HUES64 (cell line): ENCODE data around the gene TNS3.

Source experiments
- H3K27ac ChIP-seq: 2 replicates; pipeline ENCODE4 v1.7.0; 2013; ENCODE audit warnings: low read depth, low read length, inconsistent platforms
- H3K27me3 ChIP-seq: 2 replicates; pipeline ENCODE4 v1.6.1; 2013; ENCODE audit warnings: mild to moderate bottlenecking, low read length; ENCODE audit not compliant: insufficient read depth
- H3K36me3 ChIP-seq: 2 replicates; pipeline ENCODE4 v1.6.1; 2013; ENCODE audit warnings: mild to moderate bottlenecking, low read length; ENCODE audit not compliant: insufficient read depth
- H3K4me1 ChIP-seq: 2 replicates; pipeline ENCODE4 v1.6.1; 2013; ENCODE audit warnings: mild to moderate bottlenecking, low read length, moderate library complexity; ENCODE audit not compliant: insufficient read depth
- H3K4me3 ChIP-seq: 2 replicates; pipeline ENCODE4 v1.5.1; 2013; ENCODE audit warnings: mild to moderate bottlenecking, low read length, moderate library complexity
- H3K9ac ChIP-seq: 2 replicates; pipeline ENCODE4 v1.6.1; 2013; ENCODE audit warnings: mild to moderate bottlenecking, low read depth, low read length
- H3K9me3 ChIP-seq: 2 replicates; pipeline ENCODE4 v1.6.1; 2013; ENCODE audit warnings: low read depth, low read length; ENCODE audit not compliant: insufficient read depth
- WGBS: fragments of 150-250, 120-280 bp; methylation state at CpG from one replicate; pipeline ENCODE4 v1.1.7; 2013; ENCODE audit warnings: missing lambda C conversion rate; 5-methylcytosine and 5-hydroxymethylcytosine counted together

TNS3 gene

DNA sequence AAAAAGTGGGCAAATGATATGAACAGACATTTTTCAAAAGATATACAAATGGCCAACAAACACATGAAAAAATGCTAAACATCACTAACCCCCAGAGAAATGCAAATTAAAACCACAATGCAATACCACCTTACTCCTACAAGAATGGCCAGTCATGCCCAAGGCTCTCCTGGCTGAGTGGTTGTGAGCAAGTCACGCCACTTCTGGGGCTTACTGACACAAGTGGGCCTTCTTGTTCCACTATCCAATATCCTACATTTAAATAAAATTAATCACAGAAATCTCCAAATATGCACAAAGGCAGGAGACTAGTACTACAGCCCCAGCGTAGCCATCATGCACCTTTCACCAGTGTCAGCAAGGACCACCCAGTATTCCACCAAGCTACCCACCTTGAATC is 181.9 kb downstream of the TNS3 start:
- Histone ChIP-seq H3K36me3 (peaks cover 29% of the 10 kb centered on the region), H3K9ac (no peak overlapping the region), H3K9me3 (no peaks in the 10 kb centered on the region), H3K4me3 (no peak overlapping the region), H3K4me1 (no peaks in the 10 kb centered on the region), H3K27ac (no peak overlapping the region), H3K27me3 (no peaks in the 10 kb centered on the region)
- WGBS = 93% methylated on average over 2 of the region's 2 CpGs

DNA sequence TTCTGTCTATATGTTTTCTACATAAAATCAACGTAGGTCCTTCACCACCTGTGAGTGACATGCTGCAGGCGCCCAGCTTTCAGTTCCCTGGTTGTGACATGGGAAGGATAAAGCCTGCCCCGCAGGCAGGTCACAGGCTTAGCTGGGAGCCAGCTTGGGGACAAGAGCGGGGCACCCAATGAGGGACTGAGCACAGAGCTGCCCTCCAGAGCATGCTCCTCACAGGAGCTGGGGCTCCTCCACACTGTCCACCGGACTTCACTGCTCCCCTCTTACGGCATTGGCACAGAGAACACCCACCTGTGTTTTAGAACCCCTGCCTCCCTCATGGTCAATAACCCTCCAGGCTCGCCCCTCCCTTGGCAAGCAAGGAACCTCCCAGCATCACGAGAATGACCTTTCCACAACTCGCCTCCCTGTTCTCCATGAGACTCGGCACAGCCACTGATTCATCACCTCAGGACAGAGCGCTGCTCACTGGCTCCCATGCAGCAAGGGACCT is 187.1 kb downstream of the TNS3 start:
- Histone ChIP-seq H3K27me3 (no peaks in the 10 kb centered on the region), H3K9me3 (no peaks in the 10 kb centered on the region), H3K4me1 (no peaks in the 10 kb centered on the region), H3K36me3 (peaks cover 34% of the 10 kb centered on the region), H3K4me3 (no peak overlapping the region), H3K9ac (no peak overlapping the region), H3K27ac (no peak overlapping the region)
- 94% methylated on average over 11 of the region's 11 CpGs for WGBS

DNA sequence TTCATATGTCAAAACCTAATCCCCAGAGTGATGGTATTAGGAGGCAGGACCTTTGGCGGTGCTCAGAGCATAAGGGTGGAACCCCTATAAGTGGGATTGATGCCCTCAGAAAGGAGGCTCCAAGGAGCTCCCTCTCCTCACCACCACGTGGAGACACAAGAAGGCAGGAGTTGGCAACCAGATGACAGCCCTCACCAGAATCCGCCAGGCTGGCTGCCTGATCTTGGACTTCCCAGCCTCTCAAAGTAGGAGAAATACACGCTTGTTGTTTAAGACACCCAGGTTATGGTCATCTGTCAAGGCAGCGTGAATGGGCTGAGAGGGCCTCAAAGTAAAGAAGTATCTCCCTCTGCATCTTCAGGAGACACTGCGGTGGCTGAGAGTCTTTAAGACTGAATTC is 187.7 kb downstream of the TNS3 start:
- Histone ChIP-seq H3K4me1 (no peaks in the 10 kb centered on the region), H3K9me3 (no peaks in the 10 kb centered on the region), H3K36me3 (peaks cover 34% of the 10 kb centered on the region), H3K27ac (no peak overlapping the region), H3K4me3 (no peak overlapping the region), H3K9ac (no peak overlapping the region), H3K27me3 (no peaks in the 10 kb centered on the region)
- WGBS = 94% methylated on average over 6 of the region's 6 CpGs

DNA sequence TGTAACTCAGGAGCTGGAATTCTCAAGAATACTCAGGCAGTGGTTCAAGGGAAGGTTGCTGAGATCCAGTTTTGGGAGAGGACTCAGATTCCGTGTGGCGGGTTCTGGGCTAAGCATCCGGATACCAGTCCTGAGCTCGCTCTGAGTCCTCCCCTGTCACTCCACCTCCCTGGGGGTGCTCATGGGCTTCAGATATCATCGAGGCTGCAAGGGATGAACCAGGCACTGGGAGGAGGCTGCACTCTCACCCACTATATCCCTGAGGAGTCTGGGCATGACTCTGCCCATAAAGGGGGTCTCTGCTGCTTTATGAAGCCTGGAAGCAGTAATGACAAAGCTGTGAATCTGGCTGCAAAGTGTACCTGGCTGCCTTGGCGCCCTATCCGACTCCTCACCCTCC is 188.5 kb downstream of the TNS3 start:
- no peak overlapping the region for H3K27ac ChIP-seq
- 94% methylated on average over 7 of the region's 7 CpGs for WGBS
- H3K9ac ChIP-seq = no peak overlapping the region
- no peaks in the 10 kb centered on the region for H3K27me3 ChIP-seq
- H3K9me3 ChIP-seq = no peaks in the 10 kb centered on the region
- H3K4me1 ChIP-seq = no peaks in the 10 kb centered on the region
- H3K4me3 ChIP-seq = no peak overlapping the region
- H3K36me3 ChIP-seq = peaks cover 34% of the 10 kb centered on the region

DNA sequence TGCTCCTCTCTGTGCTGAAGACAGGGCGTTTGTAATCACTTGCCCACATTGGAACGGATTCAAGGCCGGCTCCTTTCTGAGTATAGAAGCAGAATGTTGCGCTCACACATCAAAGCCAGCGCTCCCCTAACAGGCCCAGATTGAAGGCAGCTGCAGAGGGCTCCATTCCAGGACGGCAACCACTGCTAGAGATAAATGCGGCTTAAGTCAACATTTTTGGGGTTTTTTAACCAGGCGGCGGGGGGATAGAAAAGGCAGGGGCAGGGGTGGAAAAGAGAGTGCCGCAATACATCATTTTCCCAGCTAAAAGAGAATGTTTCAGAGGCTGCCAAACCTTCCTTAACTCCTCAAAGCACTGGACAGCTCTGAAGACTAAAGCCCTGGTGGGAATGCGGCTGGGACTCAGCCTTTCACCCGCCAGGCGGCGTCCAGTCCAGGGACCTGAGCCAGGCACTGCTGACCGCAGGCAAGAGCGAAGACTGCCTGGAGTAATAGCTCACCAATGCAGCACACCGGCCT is 189.6 kb downstream of the TNS3 start:
- Histone ChIP-seq H3K27ac (no peak overlapping the region), H3K27me3 (no peaks in the 10 kb centered on the region)
- 95% methylated on average over 17 of the region's 17 CpGs for WGBS

DNA sequence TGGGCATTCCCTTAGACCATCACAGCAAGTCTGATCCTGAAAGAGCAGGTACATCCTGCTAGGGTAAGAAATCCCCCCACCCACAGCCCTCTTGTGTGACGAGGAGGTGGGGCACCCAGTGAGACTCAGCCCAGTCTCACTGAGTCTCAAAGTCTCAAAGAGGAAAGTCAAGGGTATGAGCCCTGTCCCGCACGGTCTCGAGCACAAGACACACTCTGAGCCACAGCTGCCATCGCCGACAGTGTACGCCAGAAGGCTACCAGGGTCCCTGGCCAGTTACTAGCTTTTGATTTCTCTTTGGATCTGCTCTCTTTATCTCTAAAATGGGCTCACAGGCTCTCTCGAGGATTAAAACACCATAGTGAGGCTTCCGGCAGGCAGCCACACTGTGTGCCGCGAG is 190.2 kb downstream of the TNS3 start:
- Histone ChIP-seq H3K4me3 (no peak overlapping the region), H3K27ac (no peak overlapping the region), H3K9me3 (no peaks in the 10 kb centered on the region), H3K27me3 (no peaks in the 10 kb centered on the region), H3K36me3 (peaks cover 30% of the 10 kb centered on the region), H3K9ac (no peak overlapping the region), H3K4me1 (no peaks in the 10 kb centered on the region)
- WGBS = 96% methylated on average over 11 of the region's 11 CpGs

More for the DNA sequence above, 189.6 kb downstream of the TNS3 start:
- Histone ChIP-seq H3K4me3 (no peak overlapping the region), H3K36me3 (peaks cover 34% of the 10 kb centered on the region), H3K4me1 (no peaks in the 10 kb centered on the region), H3K9ac (no peak overlapping the region), H3K9me3 (no peaks in the 10 kb centered on the region)

DNA sequence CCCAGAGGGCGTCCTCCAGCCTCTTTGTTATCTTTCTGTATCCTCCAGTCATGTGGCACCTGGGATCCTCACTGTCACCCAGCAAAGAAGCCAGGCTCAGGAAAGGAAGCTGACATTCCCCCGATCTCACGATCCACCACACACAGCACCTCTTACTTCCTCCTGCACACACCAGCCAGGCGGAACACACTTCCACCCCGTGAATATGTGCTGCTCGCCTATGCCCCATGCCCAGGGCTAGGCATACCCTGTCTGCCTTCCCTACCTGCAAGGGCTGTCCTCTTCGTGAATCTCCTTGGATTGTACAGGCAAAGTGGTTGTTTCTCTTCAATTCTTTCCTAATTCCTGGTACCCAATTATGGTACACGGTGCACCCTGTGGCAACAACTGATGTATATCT is 191.0 kb downstream of the TNS3 start:
- Histone ChIP-seq H3K9ac (no peak overlapping the region), H3K27ac (no peak overlapping the region), H3K4me3 (no peak overlapping the region), H3K36me3 (peaks cover 22% of the 10 kb centered on the region), H3K4me1 (no peaks in the 10 kb centered on the region), H3K27me3 (no peaks in the 10 kb centered on the region), H3K9me3 (no peaks in the 10 kb centered on the region)
- WGBS = 96% methylated on average over 8 of the region's 8 CpGs

DNA sequence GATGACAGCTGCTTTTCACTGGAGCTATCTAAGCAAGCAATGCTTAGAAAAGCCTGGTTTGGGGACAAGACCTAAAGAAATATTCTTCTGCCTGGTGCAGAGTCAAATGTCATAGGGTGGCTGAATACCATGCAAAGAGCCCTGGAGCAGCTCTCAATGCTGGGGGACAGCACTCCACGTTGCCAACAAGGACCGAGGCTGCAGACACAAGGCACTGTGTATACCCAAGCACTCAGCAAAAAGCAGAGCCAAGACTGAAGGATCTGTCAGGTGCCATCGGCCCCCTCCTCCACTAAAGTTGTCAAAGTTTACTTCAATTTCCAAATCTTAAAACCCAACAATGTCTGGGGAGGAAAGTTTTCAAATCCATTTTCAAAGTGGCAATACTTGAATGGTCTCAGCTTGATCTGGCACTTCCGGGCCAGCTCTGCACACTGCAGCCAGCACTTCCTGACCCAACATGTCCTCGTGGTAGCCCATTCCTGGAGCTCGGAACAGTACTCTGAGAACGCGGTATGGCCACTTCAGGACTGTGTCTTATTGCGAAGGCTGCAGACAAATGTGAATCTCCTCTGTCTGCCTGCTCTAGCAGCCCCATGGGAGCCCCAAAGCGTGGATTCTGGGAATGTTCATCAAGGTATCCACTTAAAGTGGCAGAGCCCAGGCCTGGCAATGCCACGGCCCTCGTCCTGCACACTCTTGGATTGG is 191.8 kb downstream of the TNS3 start:
- Histone ChIP-seq H3K36me3 (peaks cover 14% of the 10 kb centered on the region), H3K4me3 (no peak overlapping the region), H3K27ac (no peak overlapping the region), H3K9ac (no peak overlapping the region), H3K27me3 (no peaks in the 10 kb centered on the region), H3K9me3 (no peaks in the 10 kb centered on the region), H3K4me1 (no peaks in the 10 kb centered on the region)
- WGBS = 78% methylated on average over 12 of the region's 12 CpGs

DNA sequence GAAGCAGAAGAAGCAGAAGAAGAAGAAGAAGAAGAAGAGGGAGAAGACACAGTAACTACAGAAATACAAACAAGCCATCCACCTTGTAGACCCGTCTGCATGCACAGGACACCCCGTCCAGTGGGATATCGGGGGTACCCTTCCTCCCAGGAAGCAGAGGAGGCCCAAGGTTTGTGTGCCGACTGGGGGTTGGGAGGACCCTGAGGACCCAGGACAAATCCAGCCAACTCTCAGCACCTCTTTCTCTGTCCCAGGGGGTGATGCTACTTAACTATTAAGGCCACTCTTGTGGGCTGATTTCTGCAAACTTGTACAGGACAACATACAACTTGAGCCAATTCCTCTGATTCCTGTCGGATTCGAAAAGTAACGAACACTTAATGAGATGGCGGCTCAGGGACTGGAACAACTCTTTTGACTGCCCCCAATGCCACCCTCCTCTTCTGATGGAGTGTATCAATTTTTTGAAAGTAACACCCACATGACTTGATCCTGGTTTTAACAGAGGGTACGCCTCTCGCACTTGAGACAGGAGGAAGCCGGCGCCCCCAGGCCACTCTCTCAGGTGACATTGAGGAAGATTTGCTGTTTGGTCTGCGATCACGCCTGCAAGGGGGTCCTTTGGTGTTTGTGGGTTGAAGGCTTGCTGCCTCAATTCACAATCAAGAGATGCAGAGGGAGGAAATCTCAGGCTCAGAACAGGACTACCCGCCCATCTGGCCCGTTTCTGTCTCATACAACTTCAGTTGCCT is 192.6 kb downstream of the TNS3 start:
- H3K27ac ChIP-seq = no peak overlapping the region
- H3K4me3 ChIP-seq = no peak overlapping the region
- WGBS = 96% methylated on average over 16 of the region's 16 CpGs
- no peaks in the 10 kb centered on the region for H3K9me3 ChIP-seq
- no peaks in the 10 kb centered on the region for H3K27me3 ChIP-seq
- H3K36me3 ChIP-seq = peaks cover 7% of the 10 kb centered on the region; the same call in 1 of the 2 replicates
- H3K4me1 ChIP-seq = no peaks in the 10 kb centered on the region
- no peak overlapping the region for H3K9ac ChIP-seq

DNA sequence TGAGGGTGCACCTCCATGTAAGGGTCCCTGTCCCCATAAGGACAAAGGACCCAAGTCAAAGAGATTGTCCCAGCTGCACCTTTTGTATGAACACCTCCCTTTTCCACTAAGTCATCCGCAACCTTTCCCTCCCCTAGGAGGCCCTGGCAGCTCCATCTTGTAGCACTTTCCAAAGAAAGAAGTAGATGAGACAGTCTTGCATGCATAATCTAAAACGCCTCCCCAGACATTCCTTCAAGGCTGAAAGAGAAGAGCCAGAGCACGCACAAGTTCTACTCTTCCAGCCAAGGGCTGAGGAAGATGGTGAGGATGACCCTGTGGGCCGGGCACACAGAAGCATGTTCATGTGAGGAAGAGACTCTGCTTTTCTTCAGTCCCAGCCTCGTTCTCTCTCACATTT is 194.4 kb downstream of the TNS3 start:
- H3K4me1 ChIP-seq = no peaks in the 10 kb centered on the region
- H3K27ac ChIP-seq = no peak overlapping the region
- no peak overlapping the region for H3K4me3 ChIP-seq
- WGBS = 98% methylated on average over 5 of the region's 5 CpGs
- H3K36me3 ChIP-seq = peaks cover 7% of the 10 kb centered on the region; the same call in 1 of the 2 replicates
- no peak overlapping the region for H3K9ac ChIP-seq
- H3K27me3 ChIP-seq = no peaks in the 10 kb centered on the region
- no peaks in the 10 kb centered on the region for H3K9me3 ChIP-seq

DNA sequence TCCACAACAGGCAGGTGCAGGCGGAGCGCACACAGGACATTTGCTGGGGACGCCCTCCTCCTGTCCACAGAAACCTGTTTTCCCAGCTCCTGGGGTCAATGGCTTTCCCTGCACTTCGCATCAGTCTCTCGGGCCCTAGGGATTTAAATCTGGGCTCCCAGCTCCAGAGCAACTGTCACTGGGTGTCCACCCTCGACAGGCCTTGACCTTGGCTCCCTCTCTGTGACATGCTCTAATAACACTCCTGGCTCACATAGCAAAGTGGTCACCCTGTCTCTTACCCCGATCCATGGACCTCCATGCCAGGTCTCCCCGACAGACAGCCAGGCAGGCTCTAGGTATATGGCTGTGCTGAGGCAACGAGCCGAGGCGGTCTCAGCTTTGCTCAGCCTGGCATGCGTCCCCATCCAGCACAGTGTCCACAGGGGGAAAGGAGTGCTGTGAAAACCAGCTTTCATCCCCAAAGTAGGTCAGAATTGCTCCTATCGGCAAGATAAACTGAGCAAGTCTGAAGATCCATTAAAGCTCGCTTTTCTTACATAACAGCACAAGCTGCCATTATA is 195.6 kb downstream of the TNS3 start:
- no peak overlapping the region for H3K27ac ChIP-seq
- no peak overlapping the region for H3K4me3 ChIP-seq
- no peaks in the 10 kb centered on the region for H3K9me3 ChIP-seq
- peaks cover 7% of the 10 kb centered on the region; the same call in 1 of the 2 replicates for H3K4me1 ChIP-seq
- H3K9ac ChIP-seq = no peak overlapping the region
- H3K36me3 ChIP-seq = peaks cover 6% of the 10 kb centered on the region; the same call in 1 of the 2 replicates
- no peaks in the 10 kb centered on the region for H3K27me3 ChIP-seq
- WGBS = 95% methylated on average over 14 of the region's 14 CpGs
